Measurements from ENCODE around the gene NKG7. TPM values are rescaled to one million over a fixed set of nuclear protein-coding genes. Genes with fewer than 3 reads are reported as not detected.

The NKG7 gene
- total and polyA plus RNA-seq, 2 of the 13 experiments (the other 11 are each of a cell fraction or from before 2014, with no cell fraction given) = 0.40 TPM; not detected in 1

GRCh38 chr19:51365211-51365964, 7.1 kb downstream of the NKG7 start (continued):
- TF ChIP-seq NR2C2 (CRISPR knock-in tag; IDR thresholded peaks at IDR 0.05; ENCODE audit: borderline replicate concordance) (peak; percentile 78; the same call in 1 of the 2 replicates), ZNF24 (IDR thresholded peaks at IDR 0.05) (no peak), ZNF326 (CRISPR knock-in tag; IDR thresholded peaks at IDR 0.05; ENCODE audit: borderline replicate concordance) (no peak), ZNF747 (CRISPR knock-in tag; IDR thresholded peaks at IDR 0.05; ENCODE audit: borderline replicate concordance) (peak; percentile 81; the same call in 1 of the 2 replicates), DRAP1 (CRISPR knock-in tag; IDR thresholded peaks at IDR 0.05) (peak; percentile 85), CCAR2 (optimal IDR thresholded peaks at IDR 0.05; ENCODE audit: low read depth, low read length) (peak; percentile 14), MIXL1 (CRISPR knock-in tag; IDR thresholded peaks at IDR 0.05) (peak; percentile 78), ZBTB7A (CRISPR knock-in tag; IDR thresholded peaks at IDR 0.05) (peak; percentile 75), REL (CRISPR knock-in tag; conservative IDR thresholded peaks at IDR 0.05) (0 out of 2 replicates have a peak, but pooled peaks have one; percentile 6), RBM39 (IDR thresholded peaks at IDR 0.05; ENCODE audit: low read depth, low read length, poor library complexity, severe bottlenecking) (peak; percentile 27), AHDC1 (CRISPR knock-in tag; IDR thresholded peaks at IDR 0.05; ENCODE audit: borderline replicate concordance) (peak; percentile 63; the same call in 1 of the 2 replicates), TRAFD1 (CRISPR knock-in tag; IDR thresholded peaks at IDR 0.05; ENCODE audit: borderline replicate concordance) (no peak), TEAD3 (CRISPR knock-in tag; optimal IDR thresholded peaks at IDR 0.05; ENCODE audit: borderline replicate concordance) (peak; percentile 77), RBM22 (optimal IDR thresholded peaks at IDR 0.05; ENCODE audit: low read length) (peak; percentile 51), NR2F1 (CRISPR knock-in tag; IDR thresholded peaks at IDR 0.05) (peak; percentile 39 to 41), ZNF331 (CRISPR knock-in tag; IDR thresholded peaks at IDR 0.05) (peak; percentile 83), ERF (CRISPR knock-in tag; IDR thresholded peaks at IDR 0.05) (peak; percentile 64; the same call in 1 of the 2 replicates), KMT2A (CRISPR knock-in tag; IDR thresholded peaks at IDR 0.05) (peak; percentile 70; the same call in 1 of the 2 replicates), ETV5 (CRISPR knock-in tag; IDR thresholded peaks at IDR 0.05; ENCODE audit: borderline replicate concordance) (no peak; the same call in 1 of the 2 replicates), GABPA (IDR thresholded peaks at IDR 0.05; ENCODE audit: low read depth, low read length) (no peak), GABPA (CRISPR knock-in tag; IDR thresholded peaks at IDR 0.05; ENCODE audit: low read depth) (no peak), PAF1 (CRISPR knock-in tag; IDR thresholded peaks at IDR 0.05) (peak; percentile 92; the same call in 1 of the 2 replicates), NFYC (CRISPR knock-in tag; IDR thresholded peaks at IDR 0.05) (0 out of 2 replicates have a peak, but pooled peaks have one; percentile 40)

Measured in HepG2 (cell line).